HG02840 (cell line): Measurements from ENCODE around the gene IL19.
"Not testable (repeated sequence)": the region's sequence is repeated elsewhere in the genome, so short reads cannot be mapped to it uniquely, and the experiment has no call there.

Experiments
- ATAC-seq: cut with Tn5 transposase; IDR thresholded peaks from one replicate; pipeline ENCODE4 v1.9.1; 2021; ENCODE audit warnings: mild to moderate bottlenecking, moderate library complexity, moderate number of reproducible peaks; ENCODE audit not compliant: unreplicated experiment, low FRiP score

IL19 gene

DNA sequence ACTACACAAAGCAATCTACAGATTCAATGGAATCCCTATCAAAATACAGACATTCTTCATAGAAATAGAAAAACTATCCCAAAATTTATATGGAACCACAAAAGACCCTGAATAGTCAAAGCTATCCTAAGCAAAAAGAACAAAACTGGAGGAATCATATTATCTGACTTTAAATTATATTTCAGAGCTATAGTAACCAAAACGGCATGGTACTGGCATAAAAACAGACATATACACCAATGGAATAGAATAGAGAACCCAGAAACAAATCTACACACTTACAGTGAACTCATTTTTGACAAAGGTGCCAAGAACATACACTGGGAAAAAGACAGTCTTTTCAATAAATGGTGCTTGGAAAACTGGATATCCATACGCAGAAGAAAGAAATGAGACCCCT is 82.1 kb downstream of the IL19 start:
- not testable (repeated sequence) for ATAC-seq

GRCh38 chr1:206853696-206854095 is 83.1 kb downstream of the IL19 start:
- not testable (repeated sequence) for ATAC-seq

DNA sequence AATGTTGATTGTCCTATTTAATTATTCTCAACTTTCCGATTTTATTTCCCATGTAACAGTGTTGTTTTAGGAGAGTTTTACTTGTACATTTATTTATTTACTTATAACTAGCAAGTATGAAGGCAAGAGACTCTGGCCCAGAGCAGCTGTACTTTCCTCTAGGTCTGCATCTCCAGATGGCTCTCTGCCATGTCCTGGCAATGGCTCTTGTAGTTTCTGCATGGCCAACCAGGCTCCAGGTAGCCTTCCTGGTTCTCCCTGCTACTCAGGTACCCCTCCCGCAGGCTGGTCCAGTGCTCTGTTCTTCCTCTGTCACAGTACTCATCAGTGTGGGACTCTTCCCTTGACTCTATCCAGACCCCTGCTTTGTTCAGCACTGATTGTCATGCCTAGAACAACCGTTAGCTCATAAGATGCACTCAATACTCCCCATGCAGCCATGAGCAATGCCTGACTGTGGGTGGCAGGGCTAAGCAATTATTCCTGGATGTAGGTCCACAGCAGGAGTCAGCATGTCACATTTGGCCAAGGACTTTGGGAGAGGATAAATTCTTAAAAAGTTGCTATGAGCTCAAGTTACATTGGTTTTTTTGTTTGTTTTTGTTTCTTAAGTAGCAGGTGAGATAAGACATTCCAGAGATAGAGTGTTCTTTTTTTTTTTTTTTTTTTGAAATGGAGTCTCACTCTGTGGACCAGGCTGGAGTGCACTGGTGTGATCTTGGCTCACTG is 84.0 kb downstream of the IL19 start:
- ATAC-seq, result no peak

GRCh38 chr1:206855859-206856258 is 85.3 kb downstream of the IL19 start:
- no peak for ATAC-seq

- no peak for ATAC-seq
Measured at GRCh38 chr1:206856674-206857464, 86.3 kb downstream of the IL19 start.

DNA sequence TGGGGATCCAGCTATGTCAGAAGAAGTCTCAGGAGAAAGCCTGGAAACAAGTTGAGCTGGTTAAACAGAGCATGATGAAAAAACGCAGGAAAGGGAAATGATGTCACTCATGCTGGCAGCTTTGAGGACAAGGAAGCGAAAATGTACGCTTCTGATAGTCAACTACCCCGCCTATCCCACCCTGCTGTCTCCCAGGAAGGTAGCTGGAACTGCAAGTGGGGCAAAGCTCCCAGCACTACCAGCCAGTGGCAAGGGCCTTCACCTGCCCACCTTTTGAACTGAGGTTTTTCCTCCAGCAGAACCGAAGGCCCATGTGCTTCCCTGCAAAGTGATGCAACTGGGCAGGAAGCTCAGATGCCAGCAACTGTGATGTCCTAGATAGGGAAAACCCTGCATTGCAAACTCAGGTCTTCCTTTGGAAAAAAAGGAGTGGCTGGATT is 88.5 kb downstream of the IL19 start:
- no peak for ATAC-seq

DNA sequence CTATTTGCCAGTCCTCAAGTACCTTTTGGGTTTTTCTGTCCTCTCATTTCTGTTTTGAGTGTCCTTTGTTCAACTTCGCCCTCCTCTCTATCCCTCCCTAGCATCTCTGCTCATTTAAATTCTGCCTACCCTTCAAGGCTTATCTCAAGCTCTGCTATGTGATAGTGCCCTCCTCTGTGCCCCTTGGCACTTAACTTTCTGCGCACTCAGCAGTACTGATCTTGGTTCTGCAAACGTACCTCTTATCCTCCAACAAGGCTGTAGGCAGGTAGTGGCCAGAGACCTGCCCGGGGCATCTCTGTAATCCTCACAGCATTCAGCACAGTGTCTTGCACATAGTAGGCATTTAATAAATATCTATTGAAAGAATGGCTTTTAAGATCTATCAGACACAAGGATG is 89.6 kb downstream of the IL19 start:
- no peak for ATAC-seq

- ATAC-seq, result no peak
Measured at GRCh38 chr1:206863266-206863665, 92.7 kb downstream of the IL19 start.

GRCh38 chr1:206864939-206865671 is 94.5 kb downstream of the IL19 start, which contains the start of gene IL20:
IL20 (plus strand) TSS chr1:206865623; CDS start chr1:206865853, 230 bp downstream.
- no peak for ATAC-seq

DNA sequence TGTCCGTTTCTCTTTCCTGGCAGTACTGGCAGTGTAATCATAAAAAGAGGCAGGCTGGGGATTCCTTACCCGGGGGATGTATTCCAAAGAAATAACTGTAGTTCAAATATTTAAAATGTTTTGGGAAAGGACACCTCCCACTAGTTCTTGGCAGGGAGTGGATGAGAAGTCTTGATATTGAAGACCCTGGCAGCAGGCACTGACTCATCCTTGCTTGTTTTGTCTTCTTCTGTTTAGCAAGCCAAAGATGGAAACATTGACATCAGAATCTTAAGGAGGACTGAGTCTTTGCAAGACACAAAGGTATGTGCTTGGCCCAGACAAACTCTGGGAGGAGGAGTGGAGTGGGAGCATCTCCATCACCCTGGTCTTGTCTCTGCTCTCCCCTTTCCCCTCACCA is 95.5 kb downstream of the IL19 start:
- ATAC-seq, result no peak

DNA sequence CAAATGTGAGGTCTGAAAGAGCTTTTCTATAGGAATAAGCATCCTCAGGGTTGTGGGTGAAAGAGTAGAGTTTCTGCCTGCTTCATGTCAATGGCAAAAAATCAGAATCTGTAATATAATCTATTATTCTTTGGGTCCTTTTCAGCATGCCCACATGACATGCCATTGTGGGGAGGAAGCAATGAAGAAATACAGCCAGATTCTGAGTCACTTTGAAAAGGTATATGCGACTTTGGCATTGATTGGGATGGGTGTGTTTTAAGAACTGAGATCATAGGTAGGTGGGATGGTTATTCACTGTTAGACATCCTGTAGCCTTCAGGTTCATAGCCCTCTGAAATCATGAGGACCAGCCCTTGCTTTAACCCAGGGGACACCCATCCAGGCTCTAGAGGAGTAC is 96.7 kb downstream of the IL19 start:
- ATAC-seq, result no peak

- no peak for ATAC-seq
Measured at GRCh38 chr1:206867716-206868115, 97.1 kb downstream of the IL19 start.

DNA sequence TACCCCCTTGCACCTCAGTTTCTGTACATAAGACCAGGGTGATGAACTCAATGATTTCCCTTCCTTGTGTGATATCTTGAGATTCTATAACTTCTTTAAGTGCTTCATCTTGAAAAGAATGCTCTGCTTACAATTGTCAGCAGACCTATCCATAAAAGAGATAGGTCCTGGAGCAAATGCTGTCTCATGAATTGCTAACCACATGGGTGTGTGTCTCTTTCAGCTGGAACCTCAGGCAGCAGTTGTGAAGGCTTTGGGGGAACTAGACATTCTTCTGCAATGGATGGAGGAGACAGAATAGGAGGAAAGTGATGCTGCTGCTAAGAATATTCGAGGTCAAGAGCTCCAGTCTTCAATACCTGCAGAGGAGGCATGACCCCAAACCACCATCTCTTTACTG is 97.7 kb downstream of the IL19 start:
- ATAC-seq, result no peak

DNA sequence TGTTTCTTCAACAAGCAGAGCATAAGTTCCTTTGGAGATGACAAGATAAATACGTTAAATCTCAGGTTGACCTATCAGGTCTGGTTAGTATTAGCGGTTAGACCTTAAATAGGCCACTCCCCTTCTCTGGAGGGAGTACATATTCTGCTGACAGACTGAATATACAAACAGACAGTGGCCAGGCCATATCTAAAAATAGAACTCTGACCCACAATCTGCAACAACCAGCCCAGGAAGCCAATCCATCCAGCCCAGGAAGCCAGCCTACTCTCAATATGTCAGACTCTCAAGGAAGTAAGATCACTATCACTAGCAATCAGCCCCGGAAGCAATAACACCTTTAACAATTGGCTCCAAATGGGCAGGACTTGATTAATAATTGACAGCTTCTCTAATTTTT is 101.6 kb downstream of the IL19 start:
- no peak for ATAC-seq

DNA sequence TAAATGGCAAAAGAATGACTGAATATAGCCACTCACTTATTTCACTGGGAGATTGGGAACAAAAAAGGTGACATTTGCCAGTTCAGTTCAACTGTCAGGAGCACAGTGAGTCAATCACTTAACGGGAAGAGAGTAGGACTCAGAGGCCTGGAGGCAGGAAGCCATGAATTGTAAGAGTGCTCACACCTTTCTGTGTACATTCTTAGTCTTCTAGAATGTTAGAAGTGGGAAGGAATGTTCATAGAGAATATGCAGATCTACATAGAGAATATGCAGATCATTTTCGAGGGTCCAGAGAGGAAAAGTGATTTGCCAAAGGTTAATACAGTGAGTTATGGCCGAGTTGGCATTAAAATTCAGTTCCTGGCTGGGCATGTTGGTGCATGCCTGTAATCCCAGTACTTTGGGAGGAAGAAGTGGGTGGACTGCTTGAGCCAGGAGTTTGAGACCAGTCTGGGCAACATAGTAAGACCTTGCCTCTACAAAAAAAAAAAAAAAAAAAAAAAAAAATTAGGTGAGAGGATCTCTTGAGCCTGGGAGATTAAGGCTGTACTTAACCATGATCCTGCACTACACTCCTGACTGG is 103.1 kb downstream of the IL19 start:
- no peak for ATAC-seq

DNA sequence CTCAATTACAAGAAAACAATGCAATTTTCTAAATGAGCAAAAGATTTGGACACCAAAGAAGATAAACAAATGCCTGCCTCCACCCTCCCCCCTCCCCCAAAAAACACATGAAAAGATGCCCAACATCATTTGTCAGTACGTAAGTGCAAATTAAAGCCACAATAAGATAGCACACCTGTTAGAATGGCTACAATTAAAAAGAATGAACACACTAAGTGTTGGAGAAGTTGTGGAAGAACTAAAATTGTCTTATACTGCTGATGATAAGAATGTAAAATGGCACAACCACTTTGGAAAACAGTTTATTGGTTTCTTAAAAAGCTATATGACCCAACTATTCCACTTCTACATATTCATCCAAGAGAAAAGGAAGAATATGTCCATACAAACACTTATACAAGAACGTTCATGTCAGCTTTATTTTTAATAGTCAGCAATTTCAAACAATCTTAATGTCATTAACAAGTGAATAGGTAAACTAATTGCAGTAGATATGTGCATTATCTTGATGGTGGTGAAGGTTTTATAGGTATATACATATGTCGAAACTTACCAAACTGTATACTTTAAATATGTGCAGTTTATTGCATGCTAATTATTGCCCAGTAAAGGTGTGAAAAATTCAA is 105.3 kb downstream of the IL19 start:
- no peak for ATAC-seq

DNA sequence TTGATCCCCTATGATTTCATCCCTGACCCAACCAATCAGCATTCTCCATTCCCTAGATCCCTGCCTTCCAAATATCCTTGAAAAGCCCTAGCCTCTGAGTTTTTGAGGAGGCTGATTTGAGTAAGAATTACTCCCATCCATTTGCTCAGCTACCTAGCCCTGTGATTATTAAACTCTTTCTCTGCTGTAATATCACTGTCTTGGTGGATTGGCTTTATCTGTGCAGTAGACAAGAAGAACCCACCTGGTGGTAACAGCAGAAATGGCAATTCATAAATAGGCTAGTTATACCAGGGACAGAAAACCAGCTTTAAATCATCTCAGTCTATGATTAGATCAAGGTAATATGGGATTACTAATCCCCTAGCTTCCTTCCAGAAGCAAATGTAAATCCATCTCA is 107.9 kb downstream of the IL19 start:
- no peak for ATAC-seq

- ATAC-seq, result no peak
Measured at GRCh38 chr1:206880314-206880713, 109.7 kb downstream of the IL19 start.

GRCh38 chr1:206882555-206882954 is 112.0 kb downstream of the IL19 start:
- no peak for ATAC-seq

DNA sequence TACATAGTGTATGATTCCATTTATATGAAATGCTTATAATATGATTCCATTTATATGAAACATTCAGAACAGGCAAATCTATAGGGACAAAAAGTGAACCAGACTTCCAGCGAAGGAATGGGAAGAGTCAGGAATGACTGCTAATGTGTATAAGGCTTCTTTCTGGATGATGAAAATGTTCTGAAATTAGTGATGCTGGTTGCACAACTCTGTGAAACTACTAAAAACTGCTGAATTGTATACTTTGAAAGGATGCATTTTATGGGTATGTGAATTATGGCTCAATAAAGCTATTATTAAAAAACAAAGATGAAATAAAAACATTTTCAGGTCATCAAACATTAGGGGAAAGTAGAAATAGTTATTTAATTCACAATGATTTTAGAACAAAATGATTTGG is 112.6 kb downstream of the IL19 start:
- no peak for ATAC-seq
